ENCODE results near the gene C1orf159. TPM values are rescaled to one million over a fixed set of nuclear protein-coding genes. Genes with fewer than 3 reads are reported as not detected.

The C1orf159 gene
- total RNA-seq, 1 donor from 2014 or later, result 8.2 TPM

DNA sequence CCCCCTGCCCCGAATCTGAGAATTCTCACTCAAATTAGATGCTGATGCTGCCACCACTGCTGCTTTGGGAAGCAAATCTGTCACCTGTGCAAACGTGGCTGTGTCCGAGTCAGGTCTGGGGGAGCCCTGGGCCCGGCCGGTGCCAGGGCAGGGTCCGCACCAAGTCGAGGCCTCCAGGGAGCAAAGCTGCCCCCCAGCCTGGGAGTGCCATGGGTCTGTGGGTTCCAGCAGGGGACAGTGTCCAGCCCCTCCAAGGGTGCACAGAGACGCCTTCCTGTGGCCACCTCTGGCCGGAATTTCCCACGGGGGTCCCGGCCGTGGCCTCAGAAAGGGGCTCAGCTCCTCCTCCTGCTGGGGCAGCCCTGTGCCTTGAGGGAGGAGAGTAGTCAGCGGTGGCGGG, 30.1 kb upstream of the C1orf159 start:
- TF ChIP-seq, protein P1, sequence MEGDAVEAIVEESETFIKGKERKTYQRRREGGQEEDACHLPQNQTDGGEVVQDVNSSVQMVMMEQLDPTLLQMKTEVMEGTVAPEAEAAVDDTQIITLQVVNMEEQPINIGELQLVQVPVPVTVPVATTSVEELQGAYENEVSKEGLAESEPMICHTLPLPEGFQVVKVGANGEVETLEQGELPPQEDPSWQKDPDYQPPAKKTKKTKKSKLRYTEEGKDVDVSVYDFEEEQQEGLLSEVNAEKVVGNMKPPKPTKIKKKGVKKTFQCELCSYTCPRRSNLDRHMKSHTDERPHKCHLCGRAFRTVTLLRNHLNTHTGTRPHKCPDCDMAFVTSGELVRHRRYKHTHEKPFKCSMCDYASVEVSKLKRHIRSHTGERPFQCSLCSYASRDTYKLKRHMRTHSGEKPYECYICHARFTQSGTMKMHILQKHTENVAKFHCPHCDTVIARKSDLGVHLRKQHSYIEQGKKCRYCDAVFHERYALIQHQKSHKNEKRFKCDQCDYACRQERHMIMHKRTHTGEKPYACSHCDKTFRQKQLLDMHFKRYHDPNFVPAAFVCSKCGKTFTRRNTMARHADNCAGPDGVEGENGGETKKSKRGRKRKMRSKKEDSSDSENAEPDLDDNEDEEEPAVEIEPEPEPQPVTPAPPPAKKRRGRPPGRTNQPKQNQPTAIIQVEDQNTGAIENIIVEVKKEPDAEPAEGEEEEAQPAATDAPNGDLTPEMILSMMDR (IDR thresholded peaks at IDR 0.05; ENCODE audit: insufficient read depth, low read length, severe bottlenecking), result no peak
- DNase-seq (ENCODE audit: low read depth) (no peak), FAIRE-seq (no peak)
- Histone ChIP-seq H3K27me3 (ENCODE audit: control insufficient read depth, insufficient read depth, low read length) (no peaks in the 10 kb centered on the region), H3K4me3 (ENCODE audit: low read depth, low read length) (no peak overlapping the region), H3K36me3 (ENCODE audit: control insufficient read depth, insufficient read depth, low read length) (no peaks in the 10 kb centered on the region)

DNA sequence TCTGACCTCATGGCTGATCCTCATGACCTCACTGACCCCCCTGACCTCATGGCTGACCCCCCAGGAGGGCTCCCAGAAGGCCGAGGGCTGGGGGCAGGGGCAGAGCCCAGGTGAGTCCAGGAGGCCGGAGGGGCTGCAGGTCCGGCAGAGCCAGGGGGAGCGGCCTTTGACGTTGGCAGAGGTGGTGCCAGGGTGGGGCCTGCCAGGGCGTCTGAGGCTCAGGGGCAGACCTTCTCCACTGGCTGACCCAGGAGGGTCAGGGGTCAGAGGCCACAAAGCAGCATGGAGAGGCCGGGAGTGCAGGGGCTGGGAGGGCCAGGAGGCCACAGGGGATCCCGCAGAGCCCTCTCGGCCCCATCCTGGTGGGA, 29.6 kb upstream of the C1orf159 start:
- Histone ChIP-seq H3K36me3 (ENCODE audit: control insufficient read depth, insufficient read depth, low read length) (no peaks in the 10 kb centered on the region), H3K4me3 (ENCODE audit: low read depth, low read length) (no peak overlapping the region), H3K27me3 (ENCODE audit: control insufficient read depth, insufficient read depth, low read length) (no peaks in the 10 kb centered on the region)
- FAIRE-seq (no peak), DNase-seq (ENCODE audit: low read depth) (no peak)
- TF ChIP-seq, protein P1 (IDR thresholded peaks at IDR 0.05; ENCODE audit: insufficient read depth, low read length, severe bottlenecking), result no peak

- H3K4me3 ChIP-seq (ENCODE audit: low read depth, low read length), result peak overlapping the region; percentile 6
- no peaks in the 10 kb centered on the region for H3K36me3 ChIP-seq (ENCODE audit: control insufficient read depth, insufficient read depth, low read length)
- DNase-seq (ENCODE audit: low read depth), result no peak
- no peaks in the 10 kb centered on the region for H3K27me3 ChIP-seq (ENCODE audit: control insufficient read depth, insufficient read depth, low read length)
- TF ChIP-seq, protein P1 (IDR thresholded peaks at IDR 0.05; ENCODE audit: insufficient read depth, low read length, severe bottlenecking), result no peak
- FAIRE-seq, result no peak
These were observed 29.1 kb upstream of the C1orf159 start for GRCh38 chr1:1144843-1145546.

DNA sequence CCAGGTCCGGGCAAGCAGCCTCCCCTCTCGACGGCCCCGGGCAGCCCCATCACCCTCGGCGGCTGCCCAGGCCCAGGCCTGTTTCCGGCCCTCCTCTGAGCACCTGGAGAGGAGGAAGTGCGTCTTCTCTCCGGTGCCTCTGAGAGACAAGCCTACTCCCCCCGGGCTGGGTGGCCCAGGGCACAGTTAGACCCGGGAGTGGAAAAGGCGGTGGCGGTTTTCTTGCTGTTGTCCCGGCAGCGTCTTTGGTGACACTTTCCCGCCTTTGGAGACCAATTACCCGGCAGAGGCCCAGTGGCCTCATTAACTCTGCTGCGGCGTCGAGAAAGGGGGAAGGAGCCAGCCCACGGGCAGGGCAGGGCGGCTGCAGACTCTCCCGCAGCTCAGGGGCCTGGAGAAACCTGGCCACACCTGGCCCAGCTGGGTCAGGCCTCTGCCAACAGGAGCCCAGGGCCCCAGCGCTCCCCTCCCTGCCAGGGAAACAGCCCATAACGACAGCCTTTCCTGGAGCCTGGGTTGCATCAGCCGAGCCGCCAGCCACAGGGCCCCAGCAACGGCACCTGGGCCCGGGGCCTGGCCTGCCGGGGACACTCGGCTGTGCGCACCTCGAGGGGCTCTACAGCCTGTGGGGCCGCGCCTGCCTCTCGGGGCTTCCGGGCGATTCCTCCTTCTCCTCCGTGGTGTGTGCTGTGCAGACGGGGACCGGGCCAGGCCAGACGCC, 28.4 kb upstream of the C1orf159 start:
- TF ChIP-seq, protein P1 (IDR thresholded peaks at IDR 0.05; ENCODE audit: insufficient read depth, low read length, severe bottlenecking), result no peak
- FAIRE-seq, result no peak
- Histone ChIP-seq H3K4me3 (ENCODE audit: low read depth, low read length) (peak overlapping the region; percentile 6), H3K36me3 (ENCODE audit: control insufficient read depth, insufficient read depth, low read length) (no peaks in the 10 kb centered on the region), H3K27me3 (ENCODE audit: control insufficient read depth, insufficient read depth, low read length) (no peaks in the 10 kb centered on the region)
- peak; percentile 43 for DNase-seq (ENCODE audit: low read depth)

- TF ChIP-seq, protein P1 (IDR thresholded peaks at IDR 0.05; ENCODE audit: insufficient read depth, low read length, severe bottlenecking), result no peak
- FAIRE-seq (no peak), DNase-seq (ENCODE audit: low read depth) (no peak)
- Histone ChIP-seq H3K27me3 (ENCODE audit: control insufficient read depth, insufficient read depth, low read length) (peaks cover 1% of the 10 kb centered on the region), H3K36me3 (ENCODE audit: control insufficient read depth, insufficient read depth, low read length) (no peaks in the 10 kb centered on the region), H3K4me3 (ENCODE audit: low read depth, low read length) (no peak overlapping the region)
These were observed 27.7 kb upstream of the C1orf159 start for GRCh38 chr1:1143636-1144035.

Measured in bronchial epithelial cell (primary cell).